ENCODE results near the gene POTEJ.
"Not testable (repeated sequence)": the region's sequence is repeated elsewhere in the genome, so short reads cannot be mapped to it uniquely, and the experiment has no call there.

The POTEJ gene

DNA sequence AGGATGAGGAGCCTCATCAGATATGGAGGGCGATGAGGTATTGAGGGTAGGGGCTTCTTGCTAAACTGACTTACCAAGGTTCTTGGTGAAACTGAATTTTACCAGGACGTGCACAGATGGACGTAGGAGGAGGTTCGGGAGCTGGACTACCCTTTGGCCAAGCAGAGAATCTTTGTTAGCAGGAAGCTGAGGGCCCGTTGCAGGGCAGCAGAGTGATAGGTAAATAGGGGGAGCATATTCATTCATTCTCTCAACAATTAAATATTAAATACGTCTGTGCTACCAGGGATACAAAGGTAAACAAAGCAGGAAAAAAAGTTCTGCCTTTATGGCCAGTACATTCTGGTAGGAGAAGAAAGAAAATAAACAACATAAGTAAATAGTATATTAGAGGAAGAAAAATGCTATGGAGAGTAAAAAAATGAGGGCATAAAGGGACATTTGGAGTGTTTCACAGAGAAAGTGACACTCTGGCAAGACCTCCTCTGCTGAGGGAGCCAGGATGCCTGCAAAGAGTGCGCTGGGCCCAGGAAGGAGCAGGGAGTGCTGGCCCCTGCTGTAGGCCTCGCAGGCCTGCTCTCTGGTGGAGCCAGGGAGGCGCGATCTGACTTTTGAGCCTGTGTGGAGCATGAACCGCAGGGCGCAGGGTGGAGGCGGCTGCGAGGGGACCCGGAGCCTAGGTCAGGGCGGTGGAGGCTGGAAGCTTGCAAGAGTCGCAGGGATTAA, 2.8 kb upstream of the POTEJ start:
- not testable (repeated sequence) for DNase-seq

DNA sequence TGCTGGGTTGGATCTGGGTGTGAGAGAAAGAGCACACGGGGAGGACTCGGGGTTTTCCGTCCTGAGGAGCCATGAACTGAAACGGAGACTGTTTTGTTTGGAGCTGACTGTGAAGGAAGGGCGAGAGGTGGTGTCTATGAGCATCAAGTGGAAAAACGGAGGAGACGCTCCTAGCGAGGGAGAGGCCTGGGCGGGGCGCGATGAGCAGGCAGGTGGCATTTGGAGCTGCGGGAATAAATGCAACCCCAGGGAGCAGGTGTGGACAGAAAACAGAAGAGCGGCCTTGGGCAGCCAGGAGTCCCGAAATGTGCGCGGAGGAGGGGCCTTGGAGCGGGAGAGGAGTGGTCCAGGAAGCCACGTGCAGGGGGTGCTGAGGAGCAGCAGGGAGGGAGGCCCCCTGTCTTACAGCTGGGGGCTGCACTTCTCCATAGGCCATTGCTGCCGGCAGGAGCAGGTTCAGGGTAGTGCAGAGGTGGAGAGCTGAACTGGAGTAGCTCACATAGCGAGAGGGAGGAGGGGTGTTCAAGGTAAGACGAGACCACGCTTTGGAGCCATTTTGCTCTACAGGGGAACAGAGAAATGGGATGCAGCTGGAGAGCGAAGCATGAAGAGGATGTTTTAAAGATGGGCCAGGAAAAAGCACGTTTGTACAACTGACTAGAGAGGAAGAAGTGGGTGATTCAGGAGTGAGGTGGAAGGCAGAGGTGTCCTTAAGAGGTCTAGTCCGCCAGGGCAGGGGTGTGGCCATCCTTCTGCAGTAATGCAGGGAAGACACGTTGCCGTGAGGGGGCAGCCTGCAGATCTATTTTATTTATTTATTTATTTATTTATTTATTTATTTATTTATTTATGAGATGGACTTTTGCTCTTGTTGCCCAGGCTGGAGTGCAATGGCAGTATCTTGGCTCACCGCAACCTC, 2.0 kb upstream of the POTEJ start:
- not testable (repeated sequence) for DNase-seq

- not testable (repeated sequence) for DNase-seq
Observed at GRCh38 chr2:130610486-130610885, 754 bp upstream of the POTEJ start.

DNA sequence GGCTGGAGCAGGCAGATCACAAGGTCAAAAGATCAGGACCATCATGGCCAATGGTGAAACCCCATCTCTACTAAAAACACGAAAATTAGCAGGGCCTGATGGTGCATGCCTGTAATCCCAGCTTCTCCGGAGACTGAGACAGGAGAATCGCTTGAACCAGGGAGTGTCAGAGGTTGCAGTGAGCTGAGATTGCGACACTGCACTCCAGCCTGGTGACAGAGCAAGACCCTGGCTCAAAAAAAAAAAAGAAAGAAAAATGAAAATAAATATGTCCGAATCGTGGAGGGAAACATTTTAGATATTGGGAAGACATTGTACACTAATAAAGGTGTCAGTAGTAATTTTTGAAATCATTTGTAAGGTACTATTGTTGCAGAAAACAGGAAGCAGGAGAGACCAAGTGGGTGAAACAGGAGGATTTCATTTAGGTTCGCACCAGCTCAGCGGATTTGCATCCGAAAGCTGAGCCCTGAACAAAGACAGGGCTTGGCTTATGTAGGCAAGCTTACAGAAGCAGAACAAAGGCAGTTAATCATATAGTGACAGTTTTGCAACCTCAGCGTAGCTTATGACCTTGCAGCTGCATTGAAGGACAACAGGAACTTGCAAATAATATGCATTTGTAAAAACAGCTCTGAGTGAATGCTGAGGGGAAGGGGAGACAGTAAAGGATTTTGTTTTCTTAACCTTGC, 17.7 kb downstream of the POTEJ start:
- not testable (repeated sequence) for DNase-seq

DNA sequence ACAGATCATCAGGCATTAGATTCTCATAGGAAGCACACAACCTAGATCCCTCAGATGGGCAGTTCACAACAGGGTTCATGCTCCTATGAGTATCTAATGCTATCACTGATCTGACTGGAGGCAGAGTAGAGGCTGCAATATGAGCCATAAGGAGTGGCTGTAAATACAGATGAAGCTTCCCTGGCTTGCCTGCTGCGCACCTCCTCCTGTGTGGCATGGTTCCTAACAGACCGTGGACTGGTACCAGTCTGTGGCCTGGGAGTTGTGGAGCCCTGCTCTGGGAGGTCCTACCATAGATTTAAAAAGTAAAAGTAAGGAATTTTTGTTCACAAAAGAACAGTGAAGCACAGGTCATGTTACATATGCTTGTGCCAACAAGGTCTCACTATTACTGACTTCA, 27.7 kb downstream of the POTEJ start:
- not testable (repeated sequence) for DNase-seq

DNA sequence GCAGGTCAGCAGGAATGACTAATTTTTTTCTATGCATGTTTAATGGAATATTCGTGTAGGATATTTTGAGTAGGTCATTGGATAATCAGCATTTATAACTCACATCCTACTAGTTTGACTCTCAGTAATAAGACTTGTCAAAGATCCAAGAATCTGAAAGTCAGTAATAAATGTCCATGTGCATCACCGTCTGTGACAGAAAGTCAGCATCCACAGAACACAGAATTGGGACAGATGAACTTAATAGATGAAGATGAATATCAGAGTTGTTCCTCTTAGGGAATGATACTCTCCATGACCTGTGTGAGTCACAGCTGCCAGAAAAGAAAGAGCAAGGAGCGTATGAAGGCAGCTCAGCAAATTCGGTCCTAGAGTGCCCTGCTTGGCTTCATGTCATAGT, 30.4 kb downstream of the POTEJ start:
- not testable (repeated sequence) for DNase-seq

DNA sequence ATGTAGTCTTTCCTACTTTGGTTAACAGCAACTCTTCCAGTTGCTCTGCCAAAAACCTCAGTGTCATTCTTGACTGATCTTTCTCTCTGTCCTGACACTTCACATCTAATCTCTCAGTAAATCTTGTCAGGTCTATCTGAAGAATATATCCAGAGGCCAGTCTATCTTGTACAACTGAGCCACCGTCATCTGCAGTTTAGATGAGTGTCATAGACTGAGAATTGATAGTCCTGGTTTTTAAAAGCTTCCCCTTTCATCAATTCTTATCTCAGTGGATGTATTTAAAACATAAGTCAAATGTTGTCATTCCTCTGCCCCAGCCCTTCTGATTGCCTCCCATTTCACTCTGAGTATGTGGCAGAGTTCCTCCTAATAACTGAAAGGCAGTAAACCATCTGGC, 38.0 kb downstream of the POTEJ start:
- DNase-seq, result not testable (repeated sequence)

GRCh38 chr2:130664506-130664905, 53.3 kb downstream of the POTEJ start:
- DNase-seq, result not testable (repeated sequence)

GRCh38 chr2:130665596-130665995, 54.4 kb downstream of the POTEJ start:
- DNase-seq, result not testable (repeated sequence)

DNA sequence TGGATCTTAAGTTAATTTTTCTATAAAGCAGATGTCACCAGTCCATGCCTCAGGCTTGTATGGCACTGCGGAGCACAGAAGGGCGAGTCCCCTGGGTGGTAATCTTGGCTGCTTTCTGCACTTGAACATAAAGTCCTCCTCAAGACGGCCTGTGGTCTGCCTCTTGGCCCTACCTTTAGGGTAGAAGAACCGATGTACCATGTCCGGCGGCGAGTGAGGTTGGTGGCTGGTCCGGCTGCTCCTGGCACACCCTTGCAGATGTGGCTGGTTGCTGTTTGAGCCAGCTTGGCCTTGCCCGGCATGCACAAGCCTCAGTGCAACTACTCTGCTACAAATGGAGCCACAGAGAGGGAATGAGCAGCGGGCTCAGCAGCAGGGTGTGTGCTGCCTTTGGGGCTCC, 56.3 kb downstream of the POTEJ start:
- DNase-seq, result not testable (repeated sequence)

DNA sequence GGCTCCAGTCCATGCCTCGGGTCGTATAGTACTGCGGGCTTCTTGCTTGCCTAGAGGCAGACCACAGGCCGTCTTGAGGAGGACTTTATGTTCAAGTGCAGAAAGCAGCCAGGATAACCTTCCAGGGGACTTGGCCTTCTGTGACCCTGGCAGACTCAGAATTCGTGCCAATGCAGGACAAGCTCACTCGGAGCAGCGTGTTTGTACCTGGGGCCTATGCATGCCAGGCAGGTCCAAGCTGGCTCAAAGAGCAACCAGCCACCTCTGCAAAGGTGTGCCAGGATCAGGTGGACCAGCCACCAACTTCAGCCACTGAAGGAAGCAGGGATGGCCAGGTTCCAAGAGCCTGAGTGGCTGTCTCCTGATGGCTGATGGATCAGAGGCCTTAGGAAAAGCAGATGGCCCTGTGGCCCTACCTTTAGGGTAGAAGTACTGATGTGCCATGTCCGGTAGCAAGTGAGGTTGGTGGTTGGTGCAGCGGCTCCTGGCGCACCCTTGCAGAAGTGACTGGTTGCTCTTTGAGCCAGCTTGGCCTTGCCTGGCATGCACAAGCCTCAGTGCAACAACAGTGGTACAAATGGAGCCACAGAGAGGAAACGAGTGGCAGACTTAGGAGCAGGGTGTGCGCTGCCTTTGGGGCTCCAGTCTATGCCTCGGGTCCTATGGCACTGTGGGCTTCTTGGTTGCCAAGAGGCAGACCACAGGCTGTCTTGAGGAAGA, 58.9 kb downstream of the POTEJ start:
- not testable (repeated sequence) for DNase-seq

GRCh38 chr2:130692041-130692770, 81.0 kb downstream of the POTEJ start:
- DNase-seq, result not testable (repeated sequence)

DNA sequence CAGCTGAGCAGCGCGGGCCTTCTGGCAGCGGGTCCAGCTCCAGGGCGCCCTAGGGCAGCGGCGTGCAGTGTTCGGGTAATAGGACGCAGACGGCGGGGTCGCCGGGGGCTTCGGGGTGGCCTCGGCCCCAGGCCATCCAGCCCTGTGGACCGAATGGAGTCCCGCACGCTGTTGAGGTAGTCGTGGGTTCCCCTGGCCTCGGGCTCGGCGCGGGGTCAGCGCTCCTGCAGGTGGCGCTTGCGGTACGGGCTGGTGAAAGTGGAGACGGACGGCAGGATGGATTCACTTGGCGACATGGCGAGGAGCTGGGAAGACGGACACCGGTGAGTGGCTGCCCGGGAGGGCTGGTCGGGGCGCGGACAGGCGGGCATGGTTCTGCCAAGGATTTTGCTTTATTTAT, 82.2 kb downstream of the POTEJ start:
- not testable (repeated sequence) for DNase-seq

DNA sequence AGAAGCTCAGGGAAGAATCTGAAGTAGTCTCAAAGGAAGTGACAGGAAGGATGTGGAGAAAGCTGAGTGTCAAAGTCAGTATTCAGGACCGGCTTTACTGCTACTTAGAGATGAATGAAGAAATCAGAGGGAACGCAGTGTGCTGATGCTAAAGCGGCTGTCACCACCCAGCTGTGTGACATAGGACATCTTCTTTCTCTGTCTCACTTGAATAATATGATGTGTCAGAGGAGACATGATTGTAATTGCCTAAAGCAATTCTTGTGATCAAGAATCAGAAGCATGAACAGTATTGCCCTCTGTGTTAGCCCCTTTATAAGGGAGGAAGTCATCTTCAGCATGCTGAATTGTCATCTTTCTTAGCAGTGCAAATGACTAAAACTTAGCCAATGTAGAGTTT, 92.0 kb downstream of the POTEJ start:
- not testable (repeated sequence) for DNase-seq
